ENCODE results near the gene COQ5.
A peak's percentile ranks its signal among the peaks of the same experiment; 100 is the strongest.

Gene COQ5

DNA sequence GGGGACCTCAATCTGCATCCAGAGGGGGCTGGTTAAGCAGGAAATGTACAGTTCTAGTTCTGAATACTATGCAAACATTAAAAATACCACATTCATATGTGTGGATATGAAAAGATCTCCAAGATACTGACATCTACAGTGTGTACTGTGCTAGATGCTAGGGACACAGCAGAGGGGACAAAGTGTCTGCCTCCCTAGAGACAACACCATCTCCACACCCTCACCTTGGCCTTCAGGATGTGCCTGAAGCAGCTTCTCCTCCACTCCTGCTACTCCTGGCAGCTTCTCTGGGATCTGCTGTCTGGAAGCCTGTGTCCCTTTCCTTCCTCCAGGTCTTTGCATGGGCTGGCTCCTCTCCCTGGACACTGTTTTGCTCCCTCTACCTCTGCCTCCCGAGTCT is 48.7 kb downstream of the COQ5 start:
- no peak for DNase-seq

DNA sequence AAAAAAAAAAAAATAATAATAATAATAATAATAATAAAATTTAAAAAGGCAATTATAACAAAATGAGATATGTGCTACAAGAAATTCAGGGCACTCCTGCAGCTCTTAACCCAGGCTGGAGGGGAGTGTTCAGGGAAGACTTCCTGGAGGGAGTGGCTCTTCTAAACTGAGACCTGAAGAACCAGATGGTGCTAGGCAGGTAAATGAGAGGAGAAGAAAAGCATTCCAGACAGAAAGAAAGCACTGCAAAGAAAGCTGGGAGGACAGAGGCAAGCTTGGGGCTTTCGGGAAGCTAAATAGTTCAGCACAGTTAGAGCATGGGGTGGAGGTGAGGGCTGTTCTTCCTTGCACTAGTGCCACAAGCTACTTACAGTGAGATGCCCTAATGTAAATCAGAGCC is 49.5 kb downstream of the COQ5 start:
- no peak for DNase-seq

DNA sequence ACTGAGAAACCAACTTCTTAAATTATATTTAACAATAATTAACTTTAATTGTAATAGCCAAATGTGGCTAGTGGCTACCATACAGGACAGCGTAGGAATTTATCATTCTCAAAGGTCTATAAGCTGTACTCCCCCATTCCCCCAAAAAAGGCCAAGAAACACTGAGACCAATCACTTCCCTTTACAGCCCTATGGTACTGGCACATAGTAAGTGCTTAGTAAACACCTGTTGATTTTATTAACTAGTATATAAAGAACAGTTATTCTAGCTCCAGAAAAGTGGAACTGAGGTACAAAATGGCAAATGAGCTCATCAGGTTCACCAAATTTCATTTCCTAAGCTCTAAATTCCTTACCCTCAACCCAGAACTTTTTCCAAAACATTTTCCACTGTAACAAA is 53.3 kb downstream of the COQ5 start:
- no peak for DNase-seq

GRCh38 chr12:120474616-120474960 is 54.4 kb downstream of the COQ5 start:
- DNase-seq: no peak

DNA sequence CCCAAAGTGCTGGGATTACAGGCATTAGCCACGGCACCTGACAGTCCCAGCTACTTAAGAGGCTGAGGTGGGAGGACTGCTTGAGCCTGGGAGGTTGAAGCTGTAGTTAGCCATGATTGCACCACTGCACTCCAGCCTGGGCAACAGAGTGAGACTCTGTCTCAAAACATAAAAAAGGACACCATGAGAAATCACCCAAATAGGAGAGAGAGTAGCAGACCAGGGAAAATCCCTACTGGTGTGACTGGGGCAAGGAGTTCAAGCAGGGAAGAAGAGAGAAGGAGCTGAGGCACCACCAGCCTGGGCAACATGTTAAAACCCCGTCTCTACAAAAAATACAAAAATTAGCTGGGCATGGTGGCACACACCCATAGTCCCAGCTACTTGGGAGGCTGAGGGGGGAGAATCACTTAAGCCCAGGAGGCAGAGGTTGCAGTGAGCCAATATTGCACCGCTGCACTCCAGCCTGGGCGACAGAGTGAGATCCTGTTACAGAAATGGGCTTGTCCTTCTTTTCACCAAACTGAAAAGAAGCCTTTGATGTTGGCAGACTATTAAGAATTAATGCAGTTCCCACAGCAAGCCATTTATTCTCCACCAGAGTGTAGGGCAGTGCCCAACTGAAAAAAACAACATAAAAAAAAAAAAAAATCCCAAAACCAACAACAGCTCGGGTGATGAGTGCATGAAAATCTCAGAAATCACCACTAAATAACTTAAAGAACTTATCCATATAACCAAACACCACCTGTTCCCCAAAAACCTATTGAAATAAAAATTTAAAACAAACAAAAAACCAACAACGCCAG is 54.9 kb downstream of the COQ5 start:
- no peak for DNase-seq

DNA sequence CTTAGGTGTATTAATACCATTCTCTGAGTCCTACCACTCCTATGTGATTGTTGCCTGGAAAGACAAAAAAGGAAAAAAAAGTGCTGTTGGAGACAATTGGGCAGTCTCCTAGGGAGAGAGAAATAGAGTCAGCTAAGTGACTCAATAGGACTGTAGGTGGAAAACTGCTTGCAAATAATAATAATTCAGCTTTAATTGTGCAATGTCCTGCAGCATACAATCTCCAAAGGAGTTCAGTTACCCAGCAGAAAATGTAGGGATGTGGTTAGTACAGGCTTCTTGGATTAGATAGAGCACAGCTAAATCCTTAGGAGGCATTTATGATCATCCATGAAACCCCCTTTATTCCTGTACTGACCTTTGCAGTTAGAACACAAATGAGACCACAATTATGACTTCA is 56.4 kb downstream of the COQ5 start:
- no peak for DNase-seq

GRCh38 chr12:120470150-120470784 is 58.7 kb downstream of the COQ5 start:
- no peak for DNase-seq

DNA sequence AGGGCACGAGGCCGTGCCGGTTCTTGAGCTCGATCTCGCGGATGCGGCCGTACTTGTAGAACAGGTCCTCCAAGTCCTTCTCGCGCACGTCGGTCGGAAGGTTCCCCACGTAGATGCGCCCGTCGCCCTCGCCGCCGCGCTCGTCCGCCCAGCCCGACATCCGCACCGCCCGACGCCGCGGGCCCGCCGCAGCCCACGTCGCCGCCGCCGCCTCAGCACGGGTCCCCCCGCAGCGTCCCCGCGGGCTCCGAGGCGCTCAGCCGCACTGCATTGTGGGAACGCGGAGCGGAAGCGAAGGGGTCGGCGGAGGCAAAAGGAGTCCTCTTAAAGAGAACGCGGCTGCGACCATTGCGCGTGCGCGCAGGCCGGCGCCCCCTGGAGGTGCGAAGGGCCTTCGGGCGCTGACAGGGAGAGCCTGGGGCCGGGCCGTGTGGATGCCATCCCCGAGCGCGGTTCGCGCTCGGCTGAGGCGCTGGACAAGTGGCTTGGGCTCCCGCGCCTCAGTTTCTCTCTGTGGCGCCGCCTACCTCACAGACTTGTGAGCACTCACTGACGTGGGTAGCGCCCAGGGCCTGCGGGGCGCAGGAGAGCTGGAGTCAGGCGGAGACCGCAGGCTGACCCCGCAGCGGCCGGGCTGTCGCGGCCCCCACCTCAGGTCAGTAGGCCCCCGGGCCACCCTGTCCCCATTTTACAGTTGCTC is 59.4 kb downstream of the COQ5 start, which contains the start of gene SRSF9:
Gene SRSF9 (minus strand): TSS at position 299 of the 700 bp plus-strand sequence. CDS start 139 bp downstream, at position 160.
- peak; percentile 96 for DNase-seq

DNA sequence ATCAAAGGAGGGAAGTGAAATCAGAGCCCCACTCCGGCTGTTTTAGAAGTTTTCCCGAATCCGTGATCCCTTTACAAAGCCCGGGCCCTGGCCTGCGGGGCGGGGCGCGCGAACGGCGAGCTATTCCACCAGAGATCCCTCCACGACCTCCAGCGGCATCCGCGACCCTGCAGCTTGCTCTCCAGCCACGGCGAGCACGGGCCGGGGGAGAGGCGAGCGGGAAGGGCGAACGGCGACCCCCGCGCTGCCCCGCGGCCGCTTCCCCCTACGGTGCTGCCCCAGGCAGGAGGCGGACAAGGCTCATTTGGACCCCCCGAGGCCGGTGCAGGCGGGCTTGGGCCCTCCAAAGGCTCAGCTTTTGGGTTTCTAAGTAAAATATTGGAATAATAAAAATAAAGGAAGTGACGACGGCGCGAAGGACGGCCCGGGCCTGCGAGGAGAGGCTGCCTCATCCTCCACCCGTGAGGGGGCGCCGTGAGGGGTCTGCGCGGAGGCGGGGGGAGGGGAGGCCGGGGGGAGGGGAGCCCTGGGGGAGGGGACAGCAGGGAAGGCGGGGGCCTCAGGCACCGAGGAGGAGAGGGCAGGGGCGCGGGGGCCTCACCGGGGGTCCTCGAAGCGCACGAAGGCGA is 60.0 kb downstream of the COQ5 start:
- DNase-seq: no peak

- DNase-seq: no peak
These were observed 60.6 kb downstream of the COQ5 start for GRCh38 chr12:120468325-120468820.

- no peak for DNase-seq
These were observed 61.5 kb downstream of the COQ5 start for GRCh38 chr12:120467439-120467838.

GRCh38 chr12:120466560-120467315 is 62.2 kb downstream of the COQ5 start:
- peak; percentile 31 for DNase-seq

DNA sequence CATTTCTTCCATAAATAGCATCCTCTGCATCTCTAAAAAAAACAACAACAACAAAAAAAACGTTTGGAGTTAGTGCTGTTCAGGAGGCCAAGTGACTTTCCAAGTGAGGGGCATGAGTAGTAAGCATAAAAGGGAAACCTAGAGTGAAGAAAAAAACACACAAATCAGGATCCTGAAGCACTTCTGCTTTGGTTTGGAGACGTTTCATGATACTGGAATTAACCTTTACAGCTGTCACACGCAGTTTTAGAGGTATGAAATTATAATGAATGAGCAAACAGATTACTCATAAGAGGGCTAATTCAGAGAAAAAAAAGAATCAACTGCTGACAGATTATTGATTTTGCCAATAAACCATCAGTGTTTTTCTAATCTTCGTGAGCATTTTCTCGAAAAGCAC is 63.2 kb downstream of the COQ5 start:
- DNase-seq: no peak

GRCh38 chr12:120463712-120464111 is 65.2 kb downstream of the COQ5 start:
- no peak for DNase-seq

DNA sequence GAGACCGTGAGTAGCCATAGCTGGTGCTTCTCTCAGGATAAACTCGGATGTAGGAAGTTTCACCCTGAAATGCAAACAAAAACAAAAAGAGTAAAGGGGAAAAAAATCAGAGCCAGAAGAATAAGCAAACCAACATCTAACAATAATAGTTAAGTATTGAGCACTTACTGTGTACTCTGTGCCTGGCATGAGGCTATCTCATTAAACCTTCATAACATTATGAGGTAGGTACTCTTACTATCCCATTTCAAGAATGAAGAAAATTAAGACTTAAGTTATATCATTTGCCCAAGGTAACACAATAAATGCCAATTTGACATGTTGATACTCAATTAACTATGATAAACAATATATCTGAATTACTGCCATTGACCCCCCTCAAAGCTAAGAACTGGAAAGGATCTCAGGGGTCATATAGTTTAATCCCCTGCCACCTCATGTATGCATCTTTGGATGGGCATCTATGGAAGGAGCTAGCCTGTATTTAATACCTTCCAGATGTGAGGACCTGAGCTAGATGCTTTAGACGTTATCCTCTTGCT is 66.8 kb downstream of the COQ5 start:
- no peak for DNase-seq

DNA sequence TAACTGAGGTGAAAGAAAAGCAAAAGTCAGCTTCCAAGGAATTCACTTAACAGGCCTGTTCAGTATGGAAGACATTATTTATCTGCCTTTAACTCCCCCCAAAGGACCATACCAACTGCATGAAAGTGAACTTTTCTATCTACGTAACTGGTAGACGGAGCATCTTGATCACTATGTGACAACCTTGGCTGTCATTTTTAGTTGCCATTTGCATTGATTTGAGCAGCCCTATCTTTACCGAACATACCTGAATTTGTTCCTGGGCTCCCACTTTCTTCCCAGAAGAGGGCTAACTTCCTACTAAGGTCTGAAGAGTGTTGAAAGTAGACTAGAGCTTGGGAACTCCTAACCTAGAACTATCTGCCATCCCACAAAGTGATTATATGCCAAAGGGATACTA is 68.8 kb downstream of the COQ5 start:
- DNase-seq: no peak

DNA sequence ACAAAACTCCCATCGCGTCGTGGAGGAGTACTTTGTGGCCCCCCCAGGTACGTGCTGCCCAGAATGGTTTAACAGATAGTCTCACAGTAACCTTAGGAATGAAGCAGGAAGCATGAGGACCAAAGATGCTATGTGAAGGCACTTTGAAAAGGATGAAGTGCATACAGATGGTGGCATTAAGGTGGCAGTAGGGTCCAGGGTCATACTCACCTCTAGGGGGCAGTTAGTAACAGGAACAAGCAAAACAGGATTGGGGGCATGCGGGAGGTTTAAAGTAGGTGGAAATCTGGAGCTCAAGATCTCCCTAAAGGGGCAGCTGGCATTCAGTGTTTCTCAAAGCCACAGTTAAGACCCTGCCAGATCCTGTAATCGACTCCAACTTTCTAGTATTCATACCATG is 71.8 kb downstream of the COQ5 start:
- DNase-seq: no peak

DNA sequence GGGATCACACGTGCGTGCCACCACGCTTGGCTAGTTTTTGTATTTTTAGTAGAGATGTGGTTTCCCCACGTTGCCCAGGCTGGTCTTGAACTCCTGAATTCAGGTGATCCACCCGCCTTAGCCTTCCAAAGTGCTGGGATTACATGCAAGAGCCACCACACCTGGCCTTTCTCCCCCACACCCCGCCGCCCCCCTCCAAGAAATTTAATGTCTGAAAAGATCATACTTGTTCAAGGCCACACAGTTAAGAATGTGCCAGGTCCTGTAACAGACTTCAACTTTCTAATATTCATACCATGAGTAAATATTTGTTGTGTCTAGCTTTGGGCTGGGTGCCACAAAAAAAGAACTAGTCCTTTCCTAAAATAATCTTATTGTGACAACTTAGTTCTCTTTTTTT is 73.7 kb downstream of the COQ5 start:
- DNase-seq: no peak

GRCh38 chr12:120453977-120454376 is 75.0 kb downstream of the COQ5 start:
- DNase-seq: no peak
